Liver (tissue), 2 donors: ENCODE results near the gene AMBRA1.

ENCODE experiments used
- TF ChIP-seq, protein P1 (sequence below): fragments of 150-350 bp; IDR thresholded peaks from 2 replicates; pipeline ENCODE4 v1.5.1; 2017; ENCODE audit warnings: improper control_type of control experiment, low read depth, low read length; ENCODE audit not compliant: missing input control
- TF ChIP-seq, protein P2 (sequence below): IDR thresholded peaks from 2 replicates; pipeline ENCODE4 v1.6.1; 2016; ENCODE audit warnings: antibody characterized with exemption
- donor health status: healthy.

DNA sequence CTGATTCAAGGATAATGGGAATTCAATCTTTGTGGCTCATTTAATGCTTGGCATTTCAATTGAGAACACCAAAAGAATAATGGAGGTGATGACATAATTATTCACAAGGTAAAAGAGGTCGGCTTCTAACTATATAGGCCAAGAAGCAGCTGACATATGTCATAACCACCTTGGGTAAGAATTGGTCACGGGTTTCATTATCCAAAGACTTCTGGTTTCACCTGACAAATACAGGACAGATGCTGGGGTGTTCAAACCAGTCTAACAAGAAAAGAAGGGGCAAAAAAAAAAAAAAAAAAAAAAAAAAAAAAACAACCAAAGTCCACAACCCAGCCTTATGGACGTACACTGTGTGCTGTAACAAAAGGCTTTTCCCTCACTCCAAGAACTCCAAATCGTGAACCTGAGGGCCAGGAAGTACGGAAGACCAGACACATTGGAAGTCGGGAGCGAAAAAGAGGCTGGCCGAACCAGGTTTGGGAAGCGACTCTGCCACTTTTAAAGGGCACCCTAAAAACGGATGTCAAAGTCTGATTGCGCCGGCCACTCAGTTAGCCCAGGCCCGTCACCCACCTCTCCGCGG, 22.8 kb upstream of the AMBRA1 start:
- TF ChIP-seq, protein P1, sequence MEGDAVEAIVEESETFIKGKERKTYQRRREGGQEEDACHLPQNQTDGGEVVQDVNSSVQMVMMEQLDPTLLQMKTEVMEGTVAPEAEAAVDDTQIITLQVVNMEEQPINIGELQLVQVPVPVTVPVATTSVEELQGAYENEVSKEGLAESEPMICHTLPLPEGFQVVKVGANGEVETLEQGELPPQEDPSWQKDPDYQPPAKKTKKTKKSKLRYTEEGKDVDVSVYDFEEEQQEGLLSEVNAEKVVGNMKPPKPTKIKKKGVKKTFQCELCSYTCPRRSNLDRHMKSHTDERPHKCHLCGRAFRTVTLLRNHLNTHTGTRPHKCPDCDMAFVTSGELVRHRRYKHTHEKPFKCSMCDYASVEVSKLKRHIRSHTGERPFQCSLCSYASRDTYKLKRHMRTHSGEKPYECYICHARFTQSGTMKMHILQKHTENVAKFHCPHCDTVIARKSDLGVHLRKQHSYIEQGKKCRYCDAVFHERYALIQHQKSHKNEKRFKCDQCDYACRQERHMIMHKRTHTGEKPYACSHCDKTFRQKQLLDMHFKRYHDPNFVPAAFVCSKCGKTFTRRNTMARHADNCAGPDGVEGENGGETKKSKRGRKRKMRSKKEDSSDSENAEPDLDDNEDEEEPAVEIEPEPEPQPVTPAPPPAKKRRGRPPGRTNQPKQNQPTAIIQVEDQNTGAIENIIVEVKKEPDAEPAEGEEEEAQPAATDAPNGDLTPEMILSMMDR: no peak
- TF ChIP-seq, protein P2, sequence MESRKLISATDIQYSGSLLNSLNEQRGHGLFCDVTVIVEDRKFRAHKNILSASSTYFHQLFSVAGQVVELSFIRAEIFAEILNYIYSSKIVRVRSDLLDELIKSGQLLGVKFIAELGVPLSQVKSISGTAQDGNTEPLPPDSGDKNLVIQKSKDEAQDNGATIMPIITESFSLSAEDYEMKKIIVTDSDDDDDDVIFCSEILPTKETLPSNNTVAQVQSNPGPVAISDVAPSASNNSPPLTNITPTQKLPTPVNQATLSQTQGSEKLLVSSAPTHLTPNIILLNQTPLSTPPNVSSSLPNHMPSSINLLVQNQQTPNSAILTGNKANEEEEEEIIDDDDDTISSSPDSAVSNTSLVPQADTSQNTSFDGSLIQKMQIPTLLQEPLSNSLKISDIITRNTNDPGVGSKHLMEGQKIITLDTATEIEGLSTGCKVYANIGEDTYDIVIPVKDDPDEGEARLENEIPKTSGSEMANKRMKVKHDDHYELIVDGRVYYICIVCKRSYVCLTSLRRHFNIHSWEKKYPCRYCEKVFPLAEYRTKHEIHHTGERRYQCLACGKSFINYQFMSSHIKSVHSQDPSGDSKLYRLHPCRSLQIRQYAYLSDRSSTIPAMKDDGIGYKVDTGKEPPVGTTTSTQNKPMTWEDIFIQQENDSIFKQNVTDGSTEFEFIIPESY: no peak
